ENCODE results near the gene E2F4. TPM values are rescaled to one million over a fixed set of nuclear protein-coding genes. Genes with fewer than 3 reads are reported as not detected.

E2F4 gene
- total RNA-seq, 1 donor from 2014 or later = 97.0 TPM

GRCh38 chr16:67212766-67213165 lies 20.8 kb downstream of the E2F4 start:
- DNase-seq (ENCODE audit: low read depth, low spot score) = no peak
- no peaks in the 10 kb centered on the region for H3K4me1 Mint-ChIP-seq
- H3K9me3 Mint-ChIP-seq = no peaks in the 10 kb centered on the region
- no peak for TF ChIP-seq CTCF (conservative IDR thresholded peaks at IDR 0.05)
- no peak overlapping the region for H3K4me3 Mint-ChIP-seq
- H3K27me3 Mint-ChIP-seq (ENCODE audit: low read depth) = peaks cover 2% of the 10 kb centered on the region
- no peak overlapping the region for H3K27ac Mint-ChIP-seq (ENCODE audit: unreplicated experiment)
- no peaks in the 10 kb centered on the region for H3K36me3 Mint-ChIP-seq (ENCODE audit: low read depth)

GRCh38 chr16:67213197-67214019 lies 21.5 kb downstream of the E2F4 start:
- Mint-ChIP-seq H3K27me3 (ENCODE audit: low read depth) (peaks cover 2% of the 10 kb centered on the region), H3K4me1 (no peaks in the 10 kb centered on the region), H3K36me3 (ENCODE audit: low read depth) (no peaks in the 10 kb centered on the region), H3K4me3 (no peak overlapping the region), H3K27ac (ENCODE audit: unreplicated experiment) (no peak overlapping the region), H3K9me3 (no peaks in the 10 kb centered on the region)
- DNase-seq (ENCODE audit: low read depth, low spot score) = no peak
- no peak for TF ChIP-seq CTCF (conservative IDR thresholded peaks at IDR 0.05)

GRCh38 chr16:67215706-67216105 lies 23.8 kb downstream of the E2F4 start:
- DNase-seq (ENCODE audit: low read depth, low spot score) = no peak
- Mint-ChIP-seq H3K9me3 (no peaks in the 10 kb centered on the region), H3K4me1 (no peaks in the 10 kb centered on the region), H3K36me3 (ENCODE audit: low read depth) (no peaks in the 10 kb centered on the region), H3K27ac (ENCODE audit: unreplicated experiment) (no peak overlapping the region), H3K4me3 (no peak overlapping the region), H3K27me3 (ENCODE audit: low read depth) (no peaks in the 10 kb centered on the region)
- no peak for TF ChIP-seq CTCF (conservative IDR thresholded peaks at IDR 0.05)

- Mint-ChIP-seq H3K4me3 (no peak overlapping the region), H3K4me1 (no peaks in the 10 kb centered on the region), H3K9me3 (no peaks in the 10 kb centered on the region), H3K27me3 (ENCODE audit: low read depth) (no peaks in the 10 kb centered on the region), H3K27ac (ENCODE audit: unreplicated experiment) (peak overlapping the region; percentile 8), H3K36me3 (ENCODE audit: low read depth) (no peaks in the 10 kb centered on the region)
- TF ChIP-seq CTCF (conservative IDR thresholded peaks at IDR 0.05) = no peak
- no peak for DNase-seq (ENCODE audit: low read depth, low spot score)
Measured at GRCh38 chr16:67216612-67217490, 24.9 kb downstream of the E2F4 start.

GRCh38 chr16:67223992-67224391 lies 32.0 kb downstream of the E2F4 start:
- H3K4me3 Mint-ChIP-seq = no peak overlapping the region
- H3K9me3 Mint-ChIP-seq = no peaks in the 10 kb centered on the region
- no peak overlapping the region for H3K27ac Mint-ChIP-seq (ENCODE audit: unreplicated experiment)
- TF ChIP-seq CTCF (conservative IDR thresholded peaks at IDR 0.05) = no peak
- H3K27me3 Mint-ChIP-seq (ENCODE audit: low read depth) = no peaks in the 10 kb centered on the region
- no peak for DNase-seq (ENCODE audit: low read depth, low spot score)
- peaks cover 25% of the 10 kb centered on the region for H3K4me1 Mint-ChIP-seq
- H3K36me3 Mint-ChIP-seq (ENCODE audit: low read depth) = peaks cover 2% of the 10 kb centered on the region

Data from neural crest cell (in vitro differentiated cells).